HG03159 (cell line): ENCODE measurements around the gene STT3B.

Experiments
- ATAC-seq: cut with Tn5 transposase; IDR thresholded peaks from one replicate; pipeline ENCODE4 v1.9.1; 2021; ENCODE audit warnings: mild to moderate bottlenecking, moderate library complexity; ENCODE audit not compliant: unreplicated experiment

Gene STT3B

DNA sequence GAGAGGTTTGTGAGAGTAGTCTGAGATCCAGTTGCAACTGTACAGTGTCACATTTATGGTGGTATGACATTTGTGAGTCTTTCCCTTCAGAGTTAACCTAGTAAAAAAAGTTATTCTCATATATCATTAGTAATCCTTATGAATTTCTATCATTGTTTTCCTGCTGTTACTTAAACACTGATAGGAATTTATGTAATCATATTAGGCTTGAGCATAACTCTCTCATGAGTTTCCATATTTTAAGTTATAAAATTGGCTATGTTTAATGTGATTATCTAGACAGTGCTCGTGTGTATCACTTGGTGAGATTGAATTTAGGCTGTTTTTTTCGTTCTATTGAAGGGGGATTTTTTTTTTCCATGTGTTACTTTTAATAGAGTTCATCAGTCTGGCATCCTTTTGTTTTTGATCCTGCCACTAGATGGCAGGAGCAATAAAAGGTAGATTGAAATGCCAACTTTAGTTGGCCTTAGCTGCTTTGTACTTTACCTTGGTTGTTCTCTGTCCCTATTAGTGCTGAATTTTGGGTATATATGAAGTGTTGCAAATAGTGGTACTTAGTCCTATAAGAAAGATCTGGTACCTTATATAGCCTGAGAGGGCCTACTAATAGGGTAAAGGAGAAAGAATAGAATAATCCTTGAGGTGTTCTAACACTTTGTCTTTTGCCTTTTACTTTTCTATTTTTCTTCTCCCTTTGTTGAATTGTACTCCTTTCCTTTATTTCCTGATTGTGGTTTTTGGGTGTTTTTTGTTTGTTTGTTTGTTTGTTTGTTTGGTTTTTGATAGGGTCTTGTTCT lies 17.9 kb downstream of the STT3B start:
- no peak for ATAC-seq

DNA sequence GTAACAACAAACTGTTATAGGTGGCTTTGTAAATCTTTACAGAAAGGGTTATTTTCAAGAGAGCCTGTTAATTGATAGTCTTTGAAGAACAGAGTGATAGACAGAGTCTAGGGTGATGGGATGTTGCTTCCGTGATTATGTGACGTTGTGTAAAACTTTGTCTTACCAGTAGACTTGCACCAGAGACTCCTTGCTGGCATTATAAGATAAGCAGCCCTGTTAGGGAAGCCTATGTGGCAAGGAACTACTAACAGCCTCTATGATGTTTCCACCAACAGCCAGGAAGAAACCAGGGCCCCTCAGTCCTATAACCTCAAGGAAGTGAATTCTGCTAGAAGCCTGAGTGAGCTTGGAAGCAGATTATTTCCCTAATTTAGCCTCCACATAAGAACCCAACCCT lies 18.9 kb downstream of the STT3B start:
- no peak for ATAC-seq

DNA sequence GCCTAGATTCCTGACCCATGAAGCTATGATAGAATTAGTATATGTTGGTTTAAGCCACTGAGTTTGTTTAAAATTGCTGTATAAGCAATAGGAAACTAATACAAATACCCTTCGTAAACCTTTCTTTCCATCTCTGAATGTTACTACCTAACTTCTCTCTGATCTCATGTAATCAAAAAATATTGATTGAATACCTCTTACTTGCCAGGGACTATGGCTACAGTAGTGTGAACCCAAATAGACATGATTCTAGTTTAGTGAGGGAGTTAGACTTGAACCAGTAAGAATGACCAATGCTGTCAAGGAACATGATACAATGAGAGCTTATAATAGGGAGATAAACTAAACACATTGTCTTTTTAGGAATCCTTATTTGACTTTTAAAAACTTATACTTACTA lies 19.4 kb downstream of the STT3B start:
- ATAC-seq = no peak

DNA sequence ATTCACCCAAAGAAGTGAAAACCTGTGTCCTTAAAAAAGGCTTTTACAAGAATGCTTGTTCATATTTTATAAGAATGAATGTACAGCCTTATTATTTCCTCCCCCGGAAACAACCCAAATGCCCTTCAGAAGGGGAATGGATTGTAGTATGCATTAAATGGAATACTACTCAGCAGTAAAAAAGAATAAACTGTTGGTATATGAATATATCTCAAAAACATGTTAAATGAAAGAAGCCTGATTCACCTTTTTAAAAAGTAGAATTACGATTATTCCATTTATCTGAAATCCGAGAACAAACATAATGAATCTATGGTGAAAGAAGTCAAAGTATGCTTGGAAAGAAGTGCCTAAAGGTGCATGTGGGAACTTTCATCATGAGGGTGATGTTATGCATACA lies 20.5 kb downstream of the STT3B start:
- ATAC-seq = no peak

DNA sequence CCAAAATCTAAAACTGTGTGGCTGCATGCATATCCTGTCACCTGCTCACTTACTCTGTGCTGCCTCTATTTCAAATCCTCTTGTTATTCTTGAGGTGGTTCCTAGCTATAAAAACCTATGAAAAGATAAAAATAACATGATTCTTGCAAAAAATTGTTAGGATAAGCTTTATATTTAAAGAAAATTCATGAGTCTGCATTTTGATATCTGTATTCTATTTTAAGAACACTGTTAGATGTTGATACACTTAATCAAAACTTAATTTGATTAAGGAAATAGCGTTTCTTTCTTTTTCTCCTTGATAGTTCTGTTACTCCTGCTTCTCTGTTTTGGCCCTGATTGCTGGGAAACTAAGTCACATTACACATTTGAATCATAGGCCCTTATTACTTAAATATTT lies 22.5 kb downstream of the STT3B start:
- ATAC-seq = no peak

DNA sequence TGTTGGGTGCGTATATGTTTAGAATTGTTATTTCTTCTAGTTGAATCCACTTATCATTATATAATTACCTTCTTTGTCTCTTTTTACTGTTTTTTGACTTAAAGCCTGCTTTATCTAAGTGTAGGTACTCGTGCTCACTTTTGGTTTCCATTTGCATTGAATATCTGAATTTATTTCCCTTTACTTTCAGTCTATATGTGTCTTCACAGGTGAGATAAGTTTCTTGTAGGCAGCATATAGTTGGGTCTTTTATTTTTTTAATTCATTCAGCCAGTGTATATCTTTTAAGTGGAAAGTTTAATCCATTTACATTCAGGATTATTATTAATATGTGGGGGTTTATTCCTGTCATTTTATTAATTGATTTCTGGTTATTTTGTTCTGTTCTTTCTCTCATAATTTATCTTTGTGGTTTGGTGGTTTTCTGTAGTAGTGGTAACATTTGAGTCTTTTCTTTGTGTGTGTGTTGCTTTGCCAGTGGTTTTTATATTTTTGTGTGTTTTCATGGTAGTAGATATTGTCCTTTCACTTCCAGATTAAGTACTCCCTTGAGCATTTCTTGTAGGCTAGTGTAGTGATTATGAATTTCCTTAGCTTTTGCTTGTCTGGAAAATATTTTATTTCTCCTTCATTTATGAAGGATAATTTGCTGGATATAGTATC lies 27.3 kb downstream of the STT3B start:
- ATAC-seq = no peak

DNA sequence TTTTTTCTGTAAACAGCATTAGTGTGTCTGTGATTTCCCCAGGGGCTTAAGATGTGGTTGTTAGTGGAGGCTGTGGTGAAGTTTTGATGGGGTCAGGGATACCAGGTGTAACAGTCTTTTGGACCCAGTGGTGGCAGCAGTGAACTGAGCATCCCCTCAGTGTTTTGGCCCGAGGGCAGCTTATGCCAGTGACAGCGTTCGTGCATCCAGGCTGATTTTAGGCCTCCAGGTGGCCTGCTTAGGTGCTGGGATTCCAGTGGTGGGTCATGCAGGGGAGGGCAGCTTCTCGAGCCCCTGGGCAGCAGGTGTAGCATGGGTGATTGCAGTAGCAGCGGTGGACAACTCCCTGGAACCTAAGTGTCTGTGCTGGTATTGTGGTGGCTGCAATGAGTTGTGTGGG lies 29.2 kb downstream of the STT3B start:
- no peak for ATAC-seq

DNA sequence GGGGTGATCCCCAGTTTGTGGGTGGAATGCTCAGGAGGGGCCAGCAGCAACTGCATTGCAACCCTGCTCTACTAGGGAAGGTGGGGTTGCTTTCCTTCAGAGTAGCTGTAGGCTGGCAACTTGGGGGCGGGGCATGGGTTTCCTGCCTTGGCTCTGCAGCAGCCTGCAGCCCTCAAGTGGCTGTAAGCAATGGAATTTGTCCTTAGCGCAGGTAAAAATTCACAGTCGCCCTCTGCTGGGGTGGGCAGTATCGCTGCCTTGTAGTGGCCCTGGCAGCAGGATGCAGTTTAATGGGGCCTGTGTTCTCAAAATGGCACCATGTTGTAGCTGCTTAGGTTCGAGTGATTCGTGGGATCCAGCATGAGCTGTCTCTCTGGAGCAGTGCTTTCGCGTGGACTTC lies 29.8 kb downstream of the STT3B start:
- no peak for ATAC-seq

DNA sequence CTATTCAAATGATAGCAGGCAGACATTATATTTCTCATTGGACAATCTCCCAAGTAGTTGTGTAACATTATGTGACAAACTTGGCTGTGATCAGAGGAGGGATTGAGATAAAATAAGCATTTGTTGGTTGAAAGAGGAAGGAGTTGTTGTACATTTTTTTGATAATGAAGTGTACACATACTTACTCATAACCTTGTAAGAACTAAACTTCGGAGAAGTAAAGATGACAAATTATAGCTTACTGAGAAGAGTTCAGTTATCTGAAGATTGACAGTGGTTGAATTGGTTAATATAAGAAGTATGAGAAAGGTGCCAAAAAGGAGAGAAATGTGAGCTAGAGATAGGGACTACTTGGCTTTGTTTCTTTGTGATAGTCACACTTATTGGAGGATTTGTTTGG lies 32.6 kb downstream of the STT3B start:
- ATAC-seq = no peak

DNA sequence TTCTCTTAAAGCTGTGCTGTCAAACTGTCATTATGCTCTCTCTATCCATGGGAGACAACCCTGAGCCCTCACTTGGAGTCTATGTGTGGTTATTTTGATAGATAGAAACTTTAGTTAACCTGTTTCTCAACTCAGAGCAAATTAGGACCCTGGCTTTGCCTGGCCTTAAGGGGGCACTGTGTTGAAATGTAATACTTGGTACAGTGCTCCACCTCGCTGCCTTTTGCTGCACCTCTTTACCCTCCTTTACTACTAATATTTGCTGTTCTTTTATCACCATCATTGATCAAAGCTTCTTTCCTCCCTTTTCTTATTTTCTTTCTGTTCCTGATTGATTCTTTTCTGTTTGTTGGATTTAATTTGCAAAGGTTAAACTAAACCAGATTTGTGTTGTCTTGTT lies 34.3 kb downstream of the STT3B start:
- no peak for ATAC-seq

DNA sequence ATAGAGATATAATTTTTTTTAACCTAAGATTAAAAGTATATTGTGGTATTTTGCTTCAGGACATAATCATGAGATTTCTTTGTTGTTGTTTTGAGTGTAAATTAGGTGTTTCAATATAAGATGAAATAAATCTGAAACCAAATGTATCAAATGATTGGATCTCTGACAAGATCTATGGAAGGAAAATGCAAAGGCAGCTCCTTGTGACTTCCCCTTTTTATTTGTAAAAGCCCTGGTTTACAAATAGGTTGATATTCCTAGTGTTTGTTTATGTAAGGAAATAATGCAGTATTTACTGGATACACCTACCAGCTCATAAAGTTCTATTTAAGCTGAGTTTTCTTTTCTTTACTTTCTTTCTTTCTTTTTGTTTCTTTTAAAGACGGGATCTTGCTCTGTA lies 35.9 kb downstream of the STT3B start:
- no peak for ATAC-seq

DNA sequence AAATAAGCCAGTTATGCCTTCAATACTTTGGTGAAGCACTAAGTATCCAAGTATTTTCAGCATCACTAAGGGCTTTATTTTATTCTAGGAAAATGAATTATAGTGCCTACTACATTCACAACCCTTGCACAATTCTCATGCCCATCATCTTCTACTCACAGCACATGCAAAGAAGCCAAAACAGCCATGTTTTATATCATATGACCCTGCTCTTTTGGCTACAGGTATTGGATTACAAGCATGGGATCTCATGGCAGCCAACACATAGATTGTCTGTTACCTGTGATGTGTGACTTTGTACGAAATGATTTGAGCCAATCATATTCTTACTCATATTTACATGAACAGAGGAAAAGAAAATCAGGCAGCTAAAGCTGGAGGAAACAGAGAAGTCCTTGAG lies 38.6 kb downstream of the STT3B start:
- ATAC-seq = no peak

DNA sequence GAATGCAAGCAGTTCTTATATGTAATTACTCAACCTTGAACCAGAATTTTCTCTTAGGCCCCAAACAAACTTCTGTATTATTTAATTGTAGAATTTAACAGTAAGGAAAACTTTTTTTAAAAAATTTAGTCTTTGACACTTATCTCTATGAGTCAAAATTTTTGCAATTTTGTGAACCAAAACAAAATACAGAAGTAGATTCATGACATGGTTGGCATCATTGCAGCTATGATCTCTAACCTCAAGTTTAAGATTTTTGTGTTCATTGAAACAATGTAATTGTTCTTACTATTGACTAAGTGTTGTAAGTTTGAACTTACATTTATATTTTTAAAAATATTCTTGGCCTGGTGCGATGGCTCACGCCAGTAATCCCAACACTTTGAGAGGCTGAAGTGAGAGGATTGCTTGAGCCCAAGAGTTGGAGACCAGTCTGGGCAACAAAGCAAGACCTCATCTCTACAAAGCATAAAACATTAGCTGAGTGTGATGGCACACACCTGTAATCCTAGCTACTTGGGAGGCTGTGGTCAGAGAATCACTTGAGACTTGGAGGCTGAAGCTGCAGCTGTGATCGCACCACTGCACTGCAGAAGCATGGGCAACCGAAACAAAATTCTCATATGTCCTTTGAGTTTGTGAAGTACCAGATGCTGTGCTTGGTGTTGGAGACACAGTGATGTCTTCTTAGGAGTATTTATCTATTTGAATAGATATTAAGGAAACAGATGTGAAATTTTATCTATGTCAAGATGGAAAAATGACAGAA lies 39.7 kb downstream of the STT3B start:
- ATAC-seq = peak; percentile 37

DNA sequence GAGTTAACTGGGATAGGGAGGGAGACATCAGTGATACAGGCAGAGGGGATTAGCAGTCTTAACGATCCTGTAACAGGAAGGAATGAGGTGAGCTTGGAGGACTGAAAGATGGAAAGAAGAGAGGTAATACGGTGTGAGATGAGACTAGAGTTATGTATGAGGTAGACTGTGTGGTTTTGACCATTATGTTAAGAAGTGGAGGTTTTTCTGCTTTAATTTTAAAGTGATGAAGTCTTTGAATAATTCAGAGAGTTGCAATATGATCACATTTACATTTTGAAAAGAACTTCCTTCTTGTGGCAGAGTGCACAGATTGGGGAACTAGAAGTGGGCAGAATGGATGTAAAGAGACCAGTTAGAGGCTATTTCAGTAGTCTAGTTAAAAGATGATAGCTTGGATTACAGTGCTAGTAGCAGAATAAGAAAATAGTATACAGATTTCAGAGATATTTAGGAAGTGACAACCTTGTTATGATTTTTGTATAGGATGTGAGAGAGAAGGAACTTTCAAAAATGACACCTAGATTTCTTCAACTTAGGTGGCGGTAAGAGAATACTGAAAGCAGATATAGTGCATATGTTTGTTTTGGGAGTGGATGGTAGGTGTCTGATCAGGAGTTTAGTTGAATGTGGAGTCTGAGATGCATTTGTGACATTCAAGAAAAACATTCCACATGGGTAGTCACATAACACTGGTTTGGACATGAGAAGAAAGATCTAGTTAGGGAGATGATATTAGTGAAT lies 40.5 kb downstream of the STT3B start:
- ATAC-seq = peak; percentile 57

DNA sequence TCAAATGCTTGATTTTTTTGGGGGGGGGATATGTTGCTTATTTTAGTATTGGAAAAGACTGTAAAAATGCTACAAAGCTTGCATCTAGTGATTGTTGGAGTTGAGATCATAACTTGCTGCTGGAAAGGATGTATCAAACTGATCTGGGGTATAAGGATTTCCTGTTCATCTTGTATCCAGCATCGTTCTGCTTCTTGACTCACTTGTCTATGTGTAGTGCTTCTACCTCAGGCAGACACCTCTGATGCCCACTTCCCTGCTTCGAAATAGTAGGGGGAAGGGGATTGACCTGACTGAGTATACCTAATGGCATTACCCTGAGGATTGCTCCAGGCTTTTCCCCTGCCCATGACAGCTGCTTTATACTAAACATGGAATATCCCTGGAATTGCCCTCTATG lies 42.7 kb downstream of the STT3B start:
- ATAC-seq = no peak

DNA sequence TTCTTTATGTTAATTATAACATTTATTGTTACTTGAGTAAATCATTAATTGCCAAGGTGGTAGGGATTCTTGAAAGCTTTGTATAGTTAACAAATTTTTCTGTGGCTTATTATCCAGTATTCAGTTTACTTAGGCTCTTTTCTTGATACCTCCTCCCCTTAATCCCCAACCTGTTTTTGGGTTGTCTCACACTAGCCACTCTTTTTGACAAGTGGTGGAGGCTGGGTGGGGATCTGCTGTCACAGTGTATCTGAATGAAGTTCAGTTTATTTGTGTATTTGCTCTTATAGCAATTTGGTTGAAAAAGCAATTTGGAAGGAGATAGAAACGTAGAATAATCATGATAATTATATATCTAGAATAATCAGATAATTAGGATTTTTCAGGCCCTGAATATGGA lies 43.8 kb downstream of the STT3B start:
- no peak for ATAC-seq

DNA sequence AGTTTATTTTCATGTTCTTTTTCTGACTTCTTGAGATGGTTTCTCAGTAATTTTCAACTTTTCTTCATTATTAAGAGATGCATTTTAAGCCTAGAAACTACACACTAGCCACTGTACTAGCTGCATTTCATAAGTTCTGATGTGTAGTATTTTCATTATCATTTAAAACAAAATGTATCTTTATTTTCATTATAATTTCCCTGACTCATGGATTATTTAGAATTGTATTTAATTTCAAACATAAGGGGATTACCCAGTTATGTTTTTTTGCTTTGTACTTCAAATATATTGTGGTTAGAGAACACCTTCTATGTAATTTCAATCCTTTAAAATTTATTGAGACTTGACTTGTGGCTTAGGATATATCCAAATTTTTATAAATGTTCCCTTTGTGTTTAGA lies 44.5 kb downstream of the STT3B start:
- ATAC-seq = no peak

DNA sequence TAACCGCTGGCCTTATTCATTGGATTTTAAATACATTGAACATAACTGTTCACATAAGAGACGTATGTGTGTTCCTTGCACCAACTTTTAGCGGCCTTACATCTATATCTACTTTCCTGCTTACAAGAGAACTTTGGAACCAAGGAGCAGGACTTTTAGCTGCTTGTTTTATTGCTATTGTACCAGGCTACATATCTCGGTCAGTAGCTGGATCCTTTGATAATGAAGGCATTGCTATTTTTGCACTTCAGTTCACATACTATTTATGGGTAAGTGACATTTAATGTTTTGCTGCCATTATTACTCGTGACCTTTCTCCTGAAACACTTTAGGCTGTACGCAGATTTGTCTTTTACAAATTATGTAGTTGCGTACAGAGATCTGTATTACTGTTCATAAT lies 47.1 kb downstream of the STT3B start:
- no peak for ATAC-seq

DNA sequence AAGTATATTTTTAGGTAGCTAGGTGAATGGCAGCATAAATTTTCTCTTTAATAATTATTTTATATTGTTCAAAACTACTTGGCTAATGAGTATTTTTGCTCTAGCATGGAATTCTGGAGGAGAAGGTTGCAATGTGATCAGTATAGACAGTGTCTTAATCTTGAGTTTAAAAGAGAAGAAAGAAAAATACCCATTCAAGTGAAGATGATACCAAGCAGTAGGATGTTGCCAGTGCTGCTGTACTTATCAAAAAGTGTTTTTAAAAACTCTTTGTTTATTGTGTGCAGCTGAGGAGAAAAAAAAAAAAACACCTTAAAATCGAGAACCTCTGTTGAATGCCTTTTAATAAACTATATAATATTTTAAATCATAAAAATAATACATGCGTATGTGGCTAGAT lies 47.9 kb downstream of the STT3B start:
- no peak for ATAC-seq

DNA sequence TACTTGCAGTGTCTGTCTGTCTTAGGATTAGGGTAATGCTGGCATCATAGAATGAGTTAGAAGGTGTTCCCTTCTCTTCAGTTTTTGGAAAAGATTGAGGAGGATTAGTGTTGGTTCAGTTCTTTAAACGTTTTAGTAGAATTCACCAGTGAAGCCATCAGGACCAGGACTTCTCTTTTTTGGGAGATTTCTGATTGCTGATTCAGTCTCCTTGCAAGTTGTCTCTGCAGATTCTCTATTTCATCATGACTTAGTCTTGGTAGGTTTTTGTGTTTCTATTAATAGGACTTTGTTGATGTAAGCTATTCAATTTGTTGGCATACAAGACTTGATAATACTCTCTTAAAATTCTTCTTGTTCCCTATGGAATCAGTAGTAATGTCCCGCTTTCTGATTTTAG lies 48.9 kb downstream of the STT3B start:
- no peak for ATAC-seq

DNA sequence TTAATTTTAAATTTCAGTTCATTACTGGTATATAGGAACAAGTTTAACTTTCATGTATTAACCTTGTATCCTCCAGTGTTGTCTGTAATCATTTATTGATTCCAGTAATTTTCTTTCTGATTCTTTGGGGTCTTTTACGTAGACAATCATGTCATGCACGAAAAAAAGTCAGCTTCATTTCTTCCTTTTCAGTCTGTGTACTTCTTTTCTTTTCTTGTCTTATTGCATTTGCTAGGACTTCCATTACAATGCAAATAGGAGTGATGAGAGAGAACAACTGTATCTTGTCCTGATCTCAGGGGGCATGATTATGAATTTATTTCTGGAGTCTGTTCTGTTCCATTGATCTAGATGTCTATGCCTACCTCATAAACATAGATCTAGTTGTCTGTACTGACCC lies 56.5 kb downstream of the STT3B start:
- ATAC-seq = no peak
